Prostate gland (tissue), 2 donors: ENCODE results near the gene KMT5B.

Source experiments
- POLR2AphosphoS5 ChIP-seq: sonication (generic); formaldehyde crosslinking; IDR thresholded peaks from one replicate; pipeline ENCODE4 v1.6.1; 2017; ENCODE audit warnings: antibody characterized with exemption
- TF ChIP-seq, protein P1 (sequence below), 4 experiments: fragments of 200-600 bp in 2 of 4; fragments of 450-650 bp in 2 of 4; sonication (generic) in 2 of 4; IDR thresholded peaks; 1 replicate in 3 of 4; 2 replicates in 1 of 4; pipeline ENCODE4 v1.5.1; 2016 to 2019; ENCODE audit warnings: antibody characterized with exemption in 4 of 4, mild to moderate bottlenecking in 2 of 4, moderate library complexity in 2 of 4

DNA sequence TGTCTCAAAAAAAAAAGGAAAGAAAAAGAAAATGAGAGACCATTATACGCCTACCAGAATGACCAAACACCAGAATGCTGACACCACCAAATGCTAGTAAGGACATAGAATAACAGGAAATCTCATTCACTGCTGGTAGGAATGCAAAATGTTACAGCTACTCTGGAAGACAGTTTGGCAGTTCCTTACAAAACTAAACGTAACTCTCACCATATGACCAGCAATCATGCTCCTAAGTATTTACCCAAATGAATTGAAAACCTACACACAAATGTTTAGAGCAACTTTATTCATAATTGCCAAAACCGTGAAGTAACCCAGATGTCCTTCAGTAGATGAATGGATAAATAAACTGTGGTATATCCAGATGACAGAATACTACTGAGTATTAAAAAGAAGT, 99.1 kb downstream of the KMT5B start:
- TF ChIP-seq, protein P1, sequence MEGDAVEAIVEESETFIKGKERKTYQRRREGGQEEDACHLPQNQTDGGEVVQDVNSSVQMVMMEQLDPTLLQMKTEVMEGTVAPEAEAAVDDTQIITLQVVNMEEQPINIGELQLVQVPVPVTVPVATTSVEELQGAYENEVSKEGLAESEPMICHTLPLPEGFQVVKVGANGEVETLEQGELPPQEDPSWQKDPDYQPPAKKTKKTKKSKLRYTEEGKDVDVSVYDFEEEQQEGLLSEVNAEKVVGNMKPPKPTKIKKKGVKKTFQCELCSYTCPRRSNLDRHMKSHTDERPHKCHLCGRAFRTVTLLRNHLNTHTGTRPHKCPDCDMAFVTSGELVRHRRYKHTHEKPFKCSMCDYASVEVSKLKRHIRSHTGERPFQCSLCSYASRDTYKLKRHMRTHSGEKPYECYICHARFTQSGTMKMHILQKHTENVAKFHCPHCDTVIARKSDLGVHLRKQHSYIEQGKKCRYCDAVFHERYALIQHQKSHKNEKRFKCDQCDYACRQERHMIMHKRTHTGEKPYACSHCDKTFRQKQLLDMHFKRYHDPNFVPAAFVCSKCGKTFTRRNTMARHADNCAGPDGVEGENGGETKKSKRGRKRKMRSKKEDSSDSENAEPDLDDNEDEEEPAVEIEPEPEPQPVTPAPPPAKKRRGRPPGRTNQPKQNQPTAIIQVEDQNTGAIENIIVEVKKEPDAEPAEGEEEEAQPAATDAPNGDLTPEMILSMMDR (IDR thresholded peaks at IDR 0.05) = no peak
- TF ChIP-seq POLR2AphosphoS5 = no peak
